ENCODE measurements around the gene UBAP1L. TPM values are rescaled to one million over a fixed set of nuclear protein-coding genes. Genes with fewer than 3 reads are reported as not detected.

Gene UBAP1L
- total and polyA plus RNA-seq, 2 of the 4 experiments (the other 2 are of a cell fraction): 0.36 to 1.1 TPM

GRCh38 chr15:65100442-65100841 lies 14.6 kb downstream of the UBAP1L start:
- Histone ChIP-seq H4K8ac (ENCODE audit: low read depth in 2 of 2, low read length in 2 of 2) (no peak overlapping the region), H2AFZ (replicated peaks; ENCODE audit: low read length, poor library complexity) (no peak overlapping the region), H3K14ac (replicated peaks; ENCODE audit: low read depth, low read length) (no peak overlapping the region), H2BK20ac (ENCODE audit: low read depth, low read length) (no peak overlapping the region), H3K4me3 (ENCODE audit: insufficient read depth, low read depth, low read length) (no peak overlapping the region), H3K27ac (ENCODE audit: insufficient read depth, low read length) (no peak overlapping the region), H4K20me1 (ENCODE audit: insufficient read depth, low read length) (no peaks in the 10 kb centered on the region; the same call in 1 of the 2 replicates), H4K5ac (ENCODE audit: low read depth, low read length) (no peak overlapping the region), H2AK5ac (ENCODE audit: low read depth, low read length) (no peak overlapping the region), H3K36me3 (ENCODE audit: control insufficient read depth, insufficient read depth, low read length) (peaks cover 35% of the 10 kb centered on the region), H3K23ac (ENCODE audit: low read depth, low read length) (no peak overlapping the region), H3K4me2 (ENCODE audit: low read depth, low read length) (no peak overlapping the region), H3K9me1 (ENCODE audit: insufficient read depth, low read length) (no peaks in the 10 kb centered on the region), H3K4ac (ENCODE audit: low read depth, low read length) (no peak overlapping the region), H3K79me1 (ENCODE audit: low read depth in 1 of 2, low read length in 2 of 2) (no peaks in the 10 kb centered on the region; a peak in 1 of 4 replicates), H2BK120ac (ENCODE audit: low read depth, low read length) (no peak overlapping the region), H3K56ac (ENCODE audit: extremely low read depth, insufficient read depth, low read length) (no peak overlapping the region), H4K91ac (ENCODE audit: insufficient read depth, low read depth, low read length) (no peak overlapping the region), H3K27me3 (ENCODE audit: control insufficient read depth, insufficient read depth, low read length) (no peaks in the 10 kb centered on the region), H2BK15ac (ENCODE audit: low read depth, low read length) (no peak overlapping the region), H3K4me1 (ENCODE audit: control insufficient read depth, insufficient read depth, low read length) (no peaks in the 10 kb centered on the region), H3K9me3 (ENCODE audit: control insufficient read depth, insufficient read depth, low read length) (no peaks in the 10 kb centered on the region), H2AK9ac (replicated peaks; ENCODE audit: low read depth, low read length, poor library complexity) (no peak overlapping the region), H3K9ac (ENCODE audit: low read depth, low read length) (no peak overlapping the region), H3K18ac (ENCODE audit: low read depth, low read length) (no peak overlapping the region), H2BK5ac (ENCODE audit: low read depth, low read length, poor library complexity, severe bottlenecking) (no peak overlapping the region)
- WGBS, 2 experiments (ENCODE audit: extremely low coverage in 2 of 2, insufficient read length in 1 of 2): no CpG with 5 or more reads among the region's 7 CpGs
- in situ Hi-C loops (cut with MboI; ENCODE audit: low sequenced_read_pairs): no loop called here
- BruUV-seq (replicated peaks): no TSS peak
- CTCF ChIA-PET: interaction anchor here (1.2 to 1.6 kb wide), 3 partner anchors 11 to 104 kb away, joined by 4 to 11 read pairs (median 9); no protein-coding TSS in a partner anchor
- intact Hi-C loops (cut with micrococcal nuclease): no loop called here
- POLR2A ChIA-PET (ENCODE audit: unreplicated experiment): no interaction called here
- dilution Hi-C loops (cut with HindIII; ENCODE audit: low sequenced_read_pairs, unreplicated experiment): no loop called here
- TF ChIP-seq NFE2L2 (IDR thresholded peaks at IDR 0.05; ENCODE audit: low read depth, low read length) (no peak), CEBPB (IDR thresholded peaks at IDR 0.05; ENCODE audit: low read depth, low read length) (no peak), MAZ (IDR thresholded peaks at IDR 0.05; ENCODE audit: borderline replicate concordance, low read depth, low read length) (no peak), RFX5 (IDR thresholded peaks at IDR 0.05; ENCODE audit: low read depth, low read length) (no peak), FOS (IDR thresholded peaks at IDR 0.05; ENCODE audit: low read depth, low read length) (no peak), MXI1 (IDR thresholded peaks at IDR 0.05; ENCODE audit: borderline replicate concordance, low read depth, low read length) (no peak), SMC3 (IDR thresholded peaks at IDR 0.05; ENCODE audit: low read depth, low read length) (no peak), MAFK (IDR thresholded peaks at IDR 0.05; ENCODE audit: low read depth, low read length) (no peak), RAD21 (IDR thresholded peaks at IDR 0.05; ENCODE audit: low read length) (no peak), POLR2A (IDR thresholded peaks at IDR 0.05; ENCODE audit: low read depth, low read length) (no peak), BHLHE40 (IDR thresholded peaks at IDR 0.05; ENCODE audit: low read depth, low read length) (no peak)
- TF ChIP-seq, protein P1, sequence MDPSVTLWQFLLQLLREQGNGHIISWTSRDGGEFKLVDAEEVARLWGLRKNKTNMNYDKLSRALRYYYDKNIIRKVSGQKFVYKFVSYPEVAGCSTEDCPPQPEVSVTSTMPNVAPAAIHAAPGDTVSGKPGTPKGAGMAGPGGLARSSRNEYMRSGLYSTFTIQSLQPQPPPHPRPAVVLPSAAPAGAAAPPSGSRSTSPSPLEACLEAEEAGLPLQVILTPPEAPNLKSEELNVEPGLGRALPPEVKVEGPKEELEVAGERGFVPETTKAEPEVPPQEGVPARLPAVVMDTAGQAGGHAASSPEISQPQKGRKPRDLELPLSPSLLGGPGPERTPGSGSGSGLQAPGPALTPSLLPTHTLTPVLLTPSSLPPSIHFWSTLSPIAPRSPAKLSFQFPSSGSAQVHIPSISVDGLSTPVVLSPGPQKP (IDR thresholded peaks at IDR 0.05; ENCODE audit: borderline replicate concordance, low read depth, low read length): no peak
- TF ChIP-seq, protein P2, sequence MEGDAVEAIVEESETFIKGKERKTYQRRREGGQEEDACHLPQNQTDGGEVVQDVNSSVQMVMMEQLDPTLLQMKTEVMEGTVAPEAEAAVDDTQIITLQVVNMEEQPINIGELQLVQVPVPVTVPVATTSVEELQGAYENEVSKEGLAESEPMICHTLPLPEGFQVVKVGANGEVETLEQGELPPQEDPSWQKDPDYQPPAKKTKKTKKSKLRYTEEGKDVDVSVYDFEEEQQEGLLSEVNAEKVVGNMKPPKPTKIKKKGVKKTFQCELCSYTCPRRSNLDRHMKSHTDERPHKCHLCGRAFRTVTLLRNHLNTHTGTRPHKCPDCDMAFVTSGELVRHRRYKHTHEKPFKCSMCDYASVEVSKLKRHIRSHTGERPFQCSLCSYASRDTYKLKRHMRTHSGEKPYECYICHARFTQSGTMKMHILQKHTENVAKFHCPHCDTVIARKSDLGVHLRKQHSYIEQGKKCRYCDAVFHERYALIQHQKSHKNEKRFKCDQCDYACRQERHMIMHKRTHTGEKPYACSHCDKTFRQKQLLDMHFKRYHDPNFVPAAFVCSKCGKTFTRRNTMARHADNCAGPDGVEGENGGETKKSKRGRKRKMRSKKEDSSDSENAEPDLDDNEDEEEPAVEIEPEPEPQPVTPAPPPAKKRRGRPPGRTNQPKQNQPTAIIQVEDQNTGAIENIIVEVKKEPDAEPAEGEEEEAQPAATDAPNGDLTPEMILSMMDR (conservative IDR thresholded peaks at IDR 0.05; ENCODE audit: low read depth, low read length): no peak
- DNase-seq (no peak), ATAC-seq (ENCODE audit: low read depth) (no peak)
